ENCODE data around the gene TRIM10.

The TRIM10 gene

DNA sequence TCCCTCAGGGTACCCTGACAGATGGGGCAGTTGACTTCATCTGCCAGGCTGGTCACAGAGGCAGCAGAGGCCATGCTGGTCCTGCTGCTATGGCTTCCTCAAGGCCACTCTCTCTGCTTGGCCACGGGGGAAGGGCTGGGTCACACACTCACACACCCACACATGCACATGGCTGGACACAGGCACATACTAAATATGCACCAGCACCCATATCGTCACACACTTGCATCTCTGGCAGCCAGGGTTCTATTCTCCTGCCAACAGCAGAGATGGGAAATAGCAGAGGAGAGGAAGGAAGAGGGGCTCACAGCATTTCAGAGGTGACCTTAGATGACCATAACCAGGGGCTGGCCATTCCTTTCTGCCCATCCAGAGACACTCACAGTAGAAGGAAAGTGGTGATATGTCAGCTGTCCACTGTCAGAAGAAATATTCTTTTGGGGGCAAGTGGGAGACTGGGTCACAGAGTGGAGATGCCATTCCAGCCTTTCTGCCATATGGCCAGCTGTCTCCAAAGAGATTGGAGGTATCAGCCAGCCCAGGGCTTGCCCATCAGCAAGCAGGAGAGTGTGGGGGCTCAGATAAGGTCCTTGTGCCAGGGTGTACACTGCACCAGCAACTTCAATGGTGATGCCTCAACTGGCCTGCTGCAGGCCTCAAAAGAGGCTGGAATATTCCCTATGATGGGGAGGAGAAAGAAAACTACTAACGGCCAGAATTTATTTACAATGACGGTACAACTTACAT is at the start of gene TRIM10:
Gene TRIM10, minus strand, starts transcription at position 427 of the 747 bp plus-strand sequence. Its CDS starts 353 bp downstream, at position 74.
- Histone ChIP-seq H3K27ac (ENCODE audit: extremely low read depth, low read depth, low read length) (no peak within 1 kb of the TSS), H3K9me3 (ENCODE audit: control insufficient read depth, insufficient read depth, low read depth, low read length) (no peaks in the 10 kb centered on the region), H3K4me3 (ENCODE audit: low read depth, low read length) (no peak within 1 kb of the TSS), H3K36me3 (ENCODE audit: control insufficient read depth in 2 of 2, insufficient read depth in 1 of 2, low read length in 2 of 2) (no peaks in the 10 kb centered on the region), H3K4me1 (ENCODE audit: control insufficient read depth, insufficient read depth, low read length) (peaks cover 9% of the 10 kb centered on the region)
- ChIA-PET CTCF (interaction anchor here (0.6 to 3.1 kb wide), 2 partner anchors 30 to 1310 kb away, joined by 3 to 11 read pairs; no protein-coding TSS in a partner anchor), POLR2A (no interaction called here)
- TF ChIP-seq ZNF366 (tag by site-specific recombination; conservative IDR thresholded peaks at IDR 0.05) (no peak), ZNF473 (tag by site-specific recombination; IDR thresholded peaks at IDR 0.05) (no peak), ZNF561 (tag by site-specific recombination; IDR thresholded peaks at IDR 0.05; ENCODE audit: borderline replicate concordance) (no peak), ZNF274 (IDR thresholded peaks at IDR 0.05; ENCODE audit: low read length) (no peak), ZNF274 (tag by site-specific recombination; IDR thresholded peaks at IDR 0.05; ENCODE audit: borderline replicate concordance) (no peak), SETDB1 (IDR thresholded peaks at IDR 0.05; ENCODE audit: insufficient read length, low read length) (no peak)
- TF ChIP-seq, protein P1, sequence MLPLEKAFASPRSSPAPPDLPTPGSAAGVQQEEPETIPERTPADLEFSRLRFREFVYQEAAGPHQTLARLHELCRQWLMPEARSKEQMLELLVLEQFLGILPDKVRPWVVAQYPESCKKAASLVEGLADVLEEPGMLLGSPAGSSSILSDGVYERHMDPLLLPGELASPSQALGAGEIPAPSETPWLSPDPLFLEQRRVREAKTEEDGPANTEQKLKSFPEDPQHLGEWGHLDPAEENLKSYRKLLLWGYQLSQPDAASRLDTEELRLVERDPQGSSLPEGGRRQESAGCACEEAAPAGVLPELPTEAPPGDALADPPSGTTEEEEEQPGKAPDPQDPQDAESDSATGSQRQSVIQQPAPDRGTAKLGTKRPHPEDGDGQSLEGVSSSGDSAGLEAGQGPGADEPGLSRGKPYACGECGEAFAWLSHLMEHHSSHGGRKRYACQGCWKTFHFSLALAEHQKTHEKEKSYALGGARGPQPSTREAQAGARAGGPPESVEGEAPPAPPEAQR (tag by site-specific recombination; IDR thresholded peaks at IDR 0.05): no peak

GRCh38 chr6:30207619-30208295 is 46.7 kb upstream of the TRIM10 start:
- ChIA-PET POLR2A (interaction anchor here (1.3 kb wide), 1 partner anchor 106 kb away, joined by 3 read pairs; no protein-coding TSS in a partner anchor), CTCF (interaction anchor here (1.0 to 2.5 kb wide), 4 partner anchors 12 to 356 kb away, joined by 3 to 14 read pairs (median 4); no protein-coding TSS in a partner anchor)
- Histone ChIP-seq H3K9me3 (ENCODE audit: control insufficient read depth, insufficient read depth, low read depth, low read length) (no peaks in the 10 kb centered on the region), H3K27ac (ENCODE audit: extremely low read depth, low read depth, low read length) (no peak overlapping the region), H3K36me3 (ENCODE audit: control insufficient read depth in 2 of 2, insufficient read depth in 1 of 2, low read length in 2 of 2) (peaks cover 6 to 7% of the 10 kb centered on the region in 2 experiments; a peak in 2 of 3 replicates), H3K4me3 (ENCODE audit: low read depth, low read length) (no peak overlapping the region), H3K4me1 (ENCODE audit: control insufficient read depth, insufficient read depth, low read length) (peaks cover 44% of the 10 kb centered on the region)
- TF ChIP-seq ELK4 (IDR thresholded peaks at IDR 0.05; ENCODE audit: borderline replicate concordance, low read depth, low read length) (no peak), ZNF558 (tag by site-specific recombination; IDR thresholded peaks at IDR 0.05) (no peak), ZNF48 (tag by site-specific recombination; IDR thresholded peaks at IDR 0.05) (no peak), ZNF10 (tag by site-specific recombination; IDR thresholded peaks at IDR 0.05) (no peak), ZNF433 (tag by site-specific recombination; IDR thresholded peaks at IDR 0.05; ENCODE audit: low read depth) (no peak), ZNF610 (tag by site-specific recombination; IDR thresholded peaks at IDR 0.05; ENCODE audit: borderline replicate concordance) (no peak), ZNF354C (tag by site-specific recombination; IDR thresholded peaks at IDR 0.05; ENCODE audit: borderline replicate concordance, low read depth) (no peak), ZNF704 (tag by site-specific recombination; IDR thresholded peaks at IDR 0.05) (no peak), SETDB1 (IDR thresholded peaks at IDR 0.05; ENCODE audit: insufficient read length, low read length) (no peak), TRIM28 (IDR thresholded peaks at IDR 0.05; ENCODE audit: borderline replicate concordance, low read length) (no peak), ZNF292 (tag by site-specific recombination; IDR thresholded peaks at IDR 0.05; ENCODE audit: borderline replicate concordance, low read depth) (no peak), ZNF140 (tag by site-specific recombination; IDR thresholded peaks at IDR 0.05) (no peak), ZBTB49 (tag by site-specific recombination; IDR thresholded peaks at IDR 0.05; ENCODE audit: low read depth) (no peak), ZNF138 (tag by site-specific recombination; IDR thresholded peaks at IDR 0.05; ENCODE audit: borderline replicate concordance) (no peak), ZNF157 (tag by site-specific recombination; IDR thresholded peaks at IDR 0.05) (no peak), GLIS2 (tag by site-specific recombination; IDR thresholded peaks at IDR 0.05) (no peak)
- TF ChIP-seq, protein P1 (tag by site-specific recombination; IDR thresholded peaks at IDR 0.05): no peak
- TF ChIP-seq, protein P2, sequence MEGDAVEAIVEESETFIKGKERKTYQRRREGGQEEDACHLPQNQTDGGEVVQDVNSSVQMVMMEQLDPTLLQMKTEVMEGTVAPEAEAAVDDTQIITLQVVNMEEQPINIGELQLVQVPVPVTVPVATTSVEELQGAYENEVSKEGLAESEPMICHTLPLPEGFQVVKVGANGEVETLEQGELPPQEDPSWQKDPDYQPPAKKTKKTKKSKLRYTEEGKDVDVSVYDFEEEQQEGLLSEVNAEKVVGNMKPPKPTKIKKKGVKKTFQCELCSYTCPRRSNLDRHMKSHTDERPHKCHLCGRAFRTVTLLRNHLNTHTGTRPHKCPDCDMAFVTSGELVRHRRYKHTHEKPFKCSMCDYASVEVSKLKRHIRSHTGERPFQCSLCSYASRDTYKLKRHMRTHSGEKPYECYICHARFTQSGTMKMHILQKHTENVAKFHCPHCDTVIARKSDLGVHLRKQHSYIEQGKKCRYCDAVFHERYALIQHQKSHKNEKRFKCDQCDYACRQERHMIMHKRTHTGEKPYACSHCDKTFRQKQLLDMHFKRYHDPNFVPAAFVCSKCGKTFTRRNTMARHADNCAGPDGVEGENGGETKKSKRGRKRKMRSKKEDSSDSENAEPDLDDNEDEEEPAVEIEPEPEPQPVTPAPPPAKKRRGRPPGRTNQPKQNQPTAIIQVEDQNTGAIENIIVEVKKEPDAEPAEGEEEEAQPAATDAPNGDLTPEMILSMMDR (tag by site-specific recombination; IDR thresholded peaks at IDR 0.05): no peak
